SK-N-SH (cell line): ENCODE measurements around the gene REXO1.

Experiments used
- CHD2 ChIP-seq: fragments of 150-350 bp; IDR thresholded peaks from 2 replicates; pipeline ENCODE4 v1.6.1; 2018; ENCODE audit warnings: low read length; ENCODE audit not compliant: partially characterized antibody
- CTCF ChIP-seq: fragments of 200-600 bp; sonication (generic); IDR thresholded peaks from 2 replicates; pipeline ENCODE4 v1.6.1; 2017; ENCODE audit warnings: antibody characterized with exemption, mild to moderate bottlenecking, moderate library complexity
- EZH2phosphoT487 ChIP-seq: fragments of 200-600 bp; sonication (generic); IDR thresholded peaks from 2 replicates; pipeline ENCODE4 v1.6.1; 2017; ENCODE audit warnings: low read depth, mixed run types, mild to moderate bottlenecking, antibody characterized with exemption, moderate library complexity, borderline replicate concordance
- FOXJ3 ChIP-seq: sonication (generic); formaldehyde crosslinking; IDR thresholded peaks from 2 replicates; pipeline ENCODE4 v1.5.1; 2020; ENCODE audit warnings: mild to moderate bottlenecking, missing genetic modification reagents
- IRF3 ChIP-seq: fragments of 150-350 bp; IDR thresholded peaks from 2 replicates; pipeline ENCODE4 v1.6.1; 2016; ENCODE audit warnings: mild to moderate bottlenecking, low read depth, low read length
- MAX ChIP-seq: IDR thresholded peaks from 2 replicates; pipeline ENCODE4 v1.4.0; 2012; ENCODE audit warnings: low read depth
- NFIC ChIP-seq: IDR thresholded peaks from 2 replicates; pipeline ENCODE4 v1.4.0; 2012; ENCODE audit warnings: borderline replicate concordance
- POLR2AphosphoS5 ChIP-seq: IDR thresholded peaks from 2 replicates; pipeline ENCODE4 v1.6.1; 2012; ENCODE audit warnings: low read depth, low read length
- RAD21 ChIP-seq: IDR thresholded peaks from 2 replicates; pipeline ENCODE4 v1.6.1; 2012; ENCODE audit warnings: mild to moderate bottlenecking, low read length
- REST ChIP-seq: IDR thresholded peaks from 2 replicates; pipeline ENCODE4 v1.6.1; 2012; ENCODE audit warnings: mild to moderate bottlenecking, low read depth, low read length, moderate library complexity
- RXRA ChIP-seq: IDR thresholded peaks from 2 replicates; pipeline ENCODE4 v1.4.0; 2012; ENCODE audit warnings: low read depth, mild to moderate bottlenecking, borderline replicate concordance
- SIN3A ChIP-seq: IDR thresholded peaks from 2 replicates; pipeline ENCODE4 v1.6.1; 2012; ENCODE audit warnings: low read depth, mild to moderate bottlenecking, low read length, moderate library complexity, borderline replicate concordance
- SMC3 ChIP-seq: IDR thresholded peaks from 2 replicates; pipeline ENCODE4 v1.6.1; 2012; ENCODE audit warnings: low read depth, low read length, improper control_type of control experiment
- ZBTB33 ChIP-seq: IDR thresholded peaks from 2 replicates; pipeline ENCODE4 v1.4.0; 2012; ENCODE audit warnings: low read depth, borderline replicate concordance

- TF ChIP-seq FOXJ3 (CRISPR knock-in tag) = no peak
- no peak for TF ChIP-seq REST
- TF ChIP-seq CTCF = no peak
- no peak for TF ChIP-seq SMC3
- no peak for TF ChIP-seq EZH2phosphoT487
- TF ChIP-seq IRF3 = no peak
- TF ChIP-seq ZBTB33 = no peak
- no peak for TF ChIP-seq MAX
- TF ChIP-seq POLR2AphosphoS5 = no peak
- TF ChIP-seq RXRA = no peak
- TF ChIP-seq NFIC = no peak
- no peak for TF ChIP-seq CHD2
- TF ChIP-seq RAD21 = no peak
- no peak for TF ChIP-seq SIN3A
These were observed 19.7 kb downstream of the REXO1 start for GRCh38 chr19:1828279-1829238.
